Measurements from ENCODE around the gene EXTL1.

GRCh38 chr1:26070296-26070962 is 48.9 kb downstream of the EXTL1 start:
- TF ChIP-seq POLR2AphosphoS5 (IDR thresholded peaks at IDR 0.05) (no peak), CTCF (IDR thresholded peaks at IDR 0.05) (no peak), POLR2A (IDR thresholded peaks at IDR 0.05) (no peak)

Measured in breast epithelium (tissue), 3 donors.